A549 (cell line): Measurements from ENCODE around the gene TBC1D12.

Experiments
- CBX8 ChIP-seq: fragments of 200-600 bp; sonication (generic); IDR thresholded peaks from 2 replicates; pipeline ENCODE4 v1.6.1; 2016
- CEBPB ChIP-seq, 2 experiments: fragments of >200 bp in 1 of 2; sonication (Bioruptor Twin) in 1 of 2; formaldehyde crosslinking in 1 of 2; IDR thresholded peaks; 2 replicates each; pipeline ENCODE4 v1.6.1; 2012 to 2016
- EP300 ChIP-seq, 2 experiments: fragments of >200 bp; sonication (Bioruptor Twin); formaldehyde crosslinking; IDR thresholded peaks; 2 replicates in 1 of 2; 3 replicates in 1 of 2; pipeline ENCODE4 v1.6.1; 2016 to 2017
- HOXA7 ChIP-seq: fragments of 250-450 bp; sonication (Bioruptor Pico); IDR thresholded peaks from 2 replicates; pipeline ENCODE4 v1.5.0; 2020; ENCODE audit warnings: mild to moderate bottlenecking, moderate library complexity
- JUN ChIP-seq, 2 experiments: fragments of >200 bp; sonication (Bioruptor Twin); formaldehyde crosslinking; IDR thresholded peaks; 2 replicates in 1 of 2; 3 replicates in 1 of 2; pipeline ENCODE4 v1.6.1; 2016 to 2017
- MAFK ChIP-seq: fragments of 450-650 bp; IDR thresholded peaks from 2 replicates; pipeline ENCODE4 v1.6.1; 2014; ENCODE audit not compliant: partially characterized antibody
- MYC ChIP-seq: IDR thresholded peaks from 2 replicates; pipeline ENCODE4 v1.6.1; 2012; ENCODE audit warnings: mild to moderate bottlenecking, inconsistent platforms, low read length, improper control_type of control experiment, borderline replicate concordance
- RARB ChIP-seq: fragments of 250-450 bp; sonication (Bioruptor Pico); IDR thresholded peaks from 2 replicates; pipeline ENCODE4 v1.8.0; 2021; ENCODE audit warnings: mild to moderate bottlenecking, moderate library complexity
- ZSCAN20 ChIP-seq: fragments of 250-450 bp; sonication (Bioruptor Pico); IDR thresholded peaks from 2 replicates; pipeline ENCODE4 v1.8.0; 2022; ENCODE audit warnings: mild to moderate bottlenecking, moderate library complexity
- TF ChIP-seq, protein P1 (sequence below): fragments of >200 bp; sonication (Bioruptor Twin); formaldehyde crosslinking; IDR thresholded peaks from 3 replicates; pipeline ENCODE4 v1.5.1; 2016
- TF ChIP-seq, protein P2 (sequence below): fragments of 200-600 bp; sonication (generic); IDR thresholded peaks from 2 replicates; pipeline ENCODE4 v1.6.1; 2016; ENCODE audit warnings: antibody characterized with exemption, mild to moderate bottlenecking, moderate library complexity

DNA sequence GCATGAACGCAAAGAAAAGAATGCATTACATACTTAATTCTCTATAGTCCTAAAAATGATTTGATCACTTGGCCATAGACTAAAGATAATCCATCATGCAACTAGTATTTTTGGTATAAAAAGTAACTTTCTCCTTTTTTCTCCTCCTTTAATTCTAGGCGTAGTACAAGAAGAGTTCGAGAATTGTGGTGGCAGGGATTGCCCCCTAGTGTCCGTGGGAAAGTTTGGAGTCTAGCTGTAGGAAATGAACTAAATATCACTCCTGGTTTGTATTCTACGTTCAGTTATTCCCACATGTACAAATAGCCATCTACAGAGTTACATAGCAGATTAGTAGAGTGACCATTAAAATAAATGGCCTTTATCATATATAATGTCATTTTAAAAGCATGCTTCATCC lies 97.7 kb downstream of the TBC1D12 start:
- TF ChIP-seq, protein P1, sequence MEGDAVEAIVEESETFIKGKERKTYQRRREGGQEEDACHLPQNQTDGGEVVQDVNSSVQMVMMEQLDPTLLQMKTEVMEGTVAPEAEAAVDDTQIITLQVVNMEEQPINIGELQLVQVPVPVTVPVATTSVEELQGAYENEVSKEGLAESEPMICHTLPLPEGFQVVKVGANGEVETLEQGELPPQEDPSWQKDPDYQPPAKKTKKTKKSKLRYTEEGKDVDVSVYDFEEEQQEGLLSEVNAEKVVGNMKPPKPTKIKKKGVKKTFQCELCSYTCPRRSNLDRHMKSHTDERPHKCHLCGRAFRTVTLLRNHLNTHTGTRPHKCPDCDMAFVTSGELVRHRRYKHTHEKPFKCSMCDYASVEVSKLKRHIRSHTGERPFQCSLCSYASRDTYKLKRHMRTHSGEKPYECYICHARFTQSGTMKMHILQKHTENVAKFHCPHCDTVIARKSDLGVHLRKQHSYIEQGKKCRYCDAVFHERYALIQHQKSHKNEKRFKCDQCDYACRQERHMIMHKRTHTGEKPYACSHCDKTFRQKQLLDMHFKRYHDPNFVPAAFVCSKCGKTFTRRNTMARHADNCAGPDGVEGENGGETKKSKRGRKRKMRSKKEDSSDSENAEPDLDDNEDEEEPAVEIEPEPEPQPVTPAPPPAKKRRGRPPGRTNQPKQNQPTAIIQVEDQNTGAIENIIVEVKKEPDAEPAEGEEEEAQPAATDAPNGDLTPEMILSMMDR, result peak; percentile 44
- TF ChIP-seq CEBPB (IDR thresholded peaks at IDR 0.05) (no peak), RARB (no peak), EP300 (IDR thresholded peaks at IDR 0.05) (no peak), ZSCAN20 (CRISPR knock-in tag) (no peak), MYC (no peak), MAFK (no peak), CBX8 (no peak), HOXA7 (CRISPR knock-in tag) (no peak), JUN (IDR thresholded peaks at IDR 0.05) (no peak)
- TF ChIP-seq, protein P2, sequence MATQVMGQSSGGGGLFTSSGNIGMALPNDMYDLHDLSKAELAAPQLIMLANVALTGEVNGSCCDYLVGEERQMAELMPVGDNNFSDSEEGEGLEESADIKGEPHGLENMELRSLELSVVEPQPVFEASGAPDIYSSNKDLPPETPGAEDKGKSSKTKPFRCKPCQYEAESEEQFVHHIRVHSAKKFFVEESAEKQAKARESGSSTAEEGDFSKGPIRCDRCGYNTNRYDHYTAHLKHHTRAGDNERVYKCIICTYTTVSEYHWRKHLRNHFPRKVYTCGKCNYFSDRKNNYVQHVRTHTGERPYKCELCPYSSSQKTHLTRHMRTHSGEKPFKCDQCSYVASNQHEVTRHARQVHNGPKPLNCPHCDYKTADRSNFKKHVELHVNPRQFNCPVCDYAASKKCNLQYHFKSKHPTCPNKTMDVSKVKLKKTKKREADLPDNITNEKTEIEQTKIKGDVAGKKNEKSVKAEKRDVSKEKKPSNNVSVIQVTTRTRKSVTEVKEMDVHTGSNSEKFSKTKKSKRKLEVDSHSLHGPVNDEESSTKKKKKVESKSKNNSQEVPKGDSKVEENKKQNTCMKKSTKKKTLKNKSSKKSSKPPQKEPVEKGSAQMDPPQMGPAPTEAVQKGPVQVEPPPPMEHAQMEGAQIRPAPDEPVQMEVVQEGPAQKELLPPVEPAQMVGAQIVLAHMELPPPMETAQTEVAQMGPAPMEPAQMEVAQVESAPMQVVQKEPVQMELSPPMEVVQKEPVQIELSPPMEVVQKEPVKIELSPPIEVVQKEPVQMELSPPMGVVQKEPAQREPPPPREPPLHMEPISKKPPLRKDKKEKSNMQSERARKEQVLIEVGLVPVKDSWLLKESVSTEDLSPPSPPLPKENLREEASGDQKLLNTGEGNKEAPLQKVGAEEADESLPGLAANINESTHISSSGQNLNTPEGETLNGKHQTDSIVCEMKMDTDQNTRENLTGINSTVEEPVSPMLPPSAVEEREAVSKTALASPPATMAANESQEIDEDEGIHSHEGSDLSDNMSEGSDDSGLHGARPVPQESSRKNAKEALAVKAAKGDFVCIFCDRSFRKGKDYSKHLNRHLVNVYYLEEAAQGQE, result no peak
